Measurements from ENCODE around the gene TPRG1. TPM values are rescaled to one million over a fixed set of nuclear protein-coding genes. Genes with fewer than 3 reads are reported as not detected.

Gene TPRG1
- total RNA-seq, 2 donors from 2014 or later = 2.1 to 4.6 TPM

GRCh38 chr3:189132231-189132671 is 39.5 kb upstream of the TPRG1 start:
- Histone ChIP-seq H3K4me3 (no peak overlapping the region), H3K27me3 (no peaks in the 10 kb centered on the region), H3K9me3 (no peaks in the 10 kb centered on the region), H3K4me1 (no peaks in the 10 kb centered on the region), H3K27ac (peak overlapping the region in 1 of 4 donors; percentile 50), H3K36me3 (replicated peaks in 1 of 2; ENCODE audit: insufficient read depth in 1 of 2, low read depth in 2 of 2) (no peaks in the 10 kb centered on the region)
- 63 to 75% methylated on average over 9 of the region's 9 CpGs for WGBS, 2 donors
- no peak for TF ChIP-seq POLR2A (IDR thresholded peaks at IDR 0.05)
- TF ChIP-seq, protein P1, sequence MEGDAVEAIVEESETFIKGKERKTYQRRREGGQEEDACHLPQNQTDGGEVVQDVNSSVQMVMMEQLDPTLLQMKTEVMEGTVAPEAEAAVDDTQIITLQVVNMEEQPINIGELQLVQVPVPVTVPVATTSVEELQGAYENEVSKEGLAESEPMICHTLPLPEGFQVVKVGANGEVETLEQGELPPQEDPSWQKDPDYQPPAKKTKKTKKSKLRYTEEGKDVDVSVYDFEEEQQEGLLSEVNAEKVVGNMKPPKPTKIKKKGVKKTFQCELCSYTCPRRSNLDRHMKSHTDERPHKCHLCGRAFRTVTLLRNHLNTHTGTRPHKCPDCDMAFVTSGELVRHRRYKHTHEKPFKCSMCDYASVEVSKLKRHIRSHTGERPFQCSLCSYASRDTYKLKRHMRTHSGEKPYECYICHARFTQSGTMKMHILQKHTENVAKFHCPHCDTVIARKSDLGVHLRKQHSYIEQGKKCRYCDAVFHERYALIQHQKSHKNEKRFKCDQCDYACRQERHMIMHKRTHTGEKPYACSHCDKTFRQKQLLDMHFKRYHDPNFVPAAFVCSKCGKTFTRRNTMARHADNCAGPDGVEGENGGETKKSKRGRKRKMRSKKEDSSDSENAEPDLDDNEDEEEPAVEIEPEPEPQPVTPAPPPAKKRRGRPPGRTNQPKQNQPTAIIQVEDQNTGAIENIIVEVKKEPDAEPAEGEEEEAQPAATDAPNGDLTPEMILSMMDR (IDR thresholded peaks at IDR 0.05) = no peak
- ATAC-seq = peak; percentile 50
- peak in 3 of 4 donors; percentile 18 to 49 (median 30) for DNase-seq
- intact Hi-C loops (cut with DNase I) = no loop called here

GRCh38 chr3:189132839-189133238 is 38.9 kb upstream of the TPRG1 start:
- no peaks in the 10 kb centered on the region for H3K36me3 ChIP-seq (replicated peaks in 1 of 2; ENCODE audit: insufficient read depth in 1 of 2, low read depth in 2 of 2)
- H3K4me3 ChIP-seq = no peak overlapping the region
- no peaks in the 10 kb centered on the region for H3K9me3 ChIP-seq
- no peaks in the 10 kb centered on the region for H3K4me1 ChIP-seq
- ATAC-seq = no peak
- DNase-seq = no peak
- 69 to 83% methylated on average over 2 of the region's 2 CpGs for WGBS, 2 donors
- H3K27me3 ChIP-seq = no peaks in the 10 kb centered on the region
- intact Hi-C loops (cut with DNase I) = no loop called here
- H3K27ac ChIP-seq = peak overlapping the region in 1 of 4 donors; percentile 50
- TF ChIP-seq, protein P1 (IDR thresholded peaks at IDR 0.05) = no peak
- TF ChIP-seq POLR2A (IDR thresholded peaks at IDR 0.05) = no peak

GRCh38 chr3:189133768-189134167 is 38.0 kb upstream of the TPRG1 start:
- Histone ChIP-seq H3K27ac (no peak overlapping the region), H3K36me3 (replicated peaks in 1 of 2; ENCODE audit: insufficient read depth in 1 of 2, low read depth in 2 of 2) (no peaks in the 10 kb centered on the region), H3K9me3 (no peaks in the 10 kb centered on the region), H3K4me1 (no peaks in the 10 kb centered on the region), H3K4me3 (no peak overlapping the region), H3K27me3 (no peaks in the 10 kb centered on the region)
- ATAC-seq (no peak), DNase-seq (no peak)
- intact Hi-C loops (cut with DNase I) = no loop called here
- TF ChIP-seq, protein P1 (IDR thresholded peaks at IDR 0.05) = no peak
- no peak for TF ChIP-seq POLR2A (IDR thresholded peaks at IDR 0.05)

GRCh38 chr3:189137416-189137815 is 34.4 kb upstream of the TPRG1 start:
- Histone ChIP-seq H3K36me3 (replicated peaks in 1 of 2; ENCODE audit: insufficient read depth in 1 of 2, low read depth in 2 of 2) (no peaks in the 10 kb centered on the region), H3K4me1 (no peaks in the 10 kb centered on the region), H3K27ac (no peak overlapping the region), H3K9me3 (no peaks in the 10 kb centered on the region), H3K27me3 (no peaks in the 10 kb centered on the region), H3K4me3 (no peak overlapping the region)
- TF ChIP-seq, protein P1 (IDR thresholded peaks at IDR 0.05) = no peak
- TF ChIP-seq POLR2A (IDR thresholded peaks at IDR 0.05) = no peak
- DNase-seq (no peak), ATAC-seq (no peak)
- intact Hi-C loops (cut with DNase I) = no loop called here
- 83 to 93% methylated on average over 4 of the region's 4 CpGs for WGBS, 2 donors

DNA sequence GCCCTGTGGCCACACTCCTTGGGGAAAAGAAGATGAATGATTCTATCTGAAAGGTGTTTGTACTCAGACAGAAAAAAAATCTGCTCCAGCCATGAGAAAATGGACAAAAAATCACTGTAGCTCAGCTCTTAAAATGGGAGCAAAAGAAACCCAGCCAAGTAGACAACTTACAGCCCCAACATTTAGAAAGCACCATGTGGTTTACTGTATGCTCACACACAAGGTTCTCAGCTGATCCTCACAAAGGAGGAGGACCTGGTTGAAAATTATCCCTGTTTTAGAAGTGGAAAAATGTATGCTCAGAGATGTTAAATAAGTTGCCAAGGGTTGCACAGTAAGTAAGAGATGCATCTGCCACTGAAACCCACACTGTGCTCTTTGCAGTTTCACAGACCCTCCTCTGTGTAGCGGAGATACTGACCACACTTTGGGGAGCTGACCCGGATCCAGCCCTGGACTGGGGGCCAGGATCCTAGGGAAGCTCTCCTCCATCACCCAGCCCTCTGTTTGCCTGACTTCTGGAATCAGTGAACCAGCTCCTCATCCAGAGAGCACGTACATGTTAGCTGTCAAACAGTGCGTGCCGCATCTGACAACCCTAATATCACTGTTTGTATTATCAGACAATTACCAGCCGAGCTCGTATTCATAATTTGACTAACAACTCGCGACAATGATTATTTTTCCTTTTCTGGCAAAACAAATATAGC is 32.7 kb upstream of the TPRG1 start:
- DNase-seq (no peak), ATAC-seq (no peak)
- 65 to 69% methylated on average over 9 of the region's 9 CpGs for WGBS, 2 donors
- no peaks in the 10 kb centered on the region for H3K36me3 ChIP-seq (replicated peaks in 1 of 2; ENCODE audit: insufficient read depth in 1 of 2, low read depth in 2 of 2)
- no peak overlapping the region for H3K4me3 ChIP-seq
- no peaks in the 10 kb centered on the region for H3K4me1 ChIP-seq
- TF ChIP-seq, protein P1 (IDR thresholded peaks at IDR 0.05) = no peak
- H3K27me3 ChIP-seq = no peaks in the 10 kb centered on the region
- no peak overlapping the region for H3K27ac ChIP-seq
- intact Hi-C loops (cut with DNase I) = no loop called here
- no peaks in the 10 kb centered on the region for H3K9me3 ChIP-seq

Data from body of pancreas (tissue), 4 donors.